Mesenchymal stem cell (in vitro differentiated cells and primary cell): ENCODE results near the gene USP3.

Experiments used
- DNase-seq: peaks from one replicate; pipeline ENCODE4 v3.0.0-alpha.2; 2013
- H2AFZ ChIP-seq: one replicate; pipeline ENCODE4 v1.6.1; 2013; ENCODE audit warnings: low read depth, mild to moderate bottlenecking, control low read depth, inconsistent platforms, low read length, moderate library complexity
- H2AK5ac ChIP-seq: 2 replicates; pipeline ENCODE4 v1.6.1; 2013; ENCODE audit warnings: low read length, moderate library complexity, mild to moderate bottlenecking, inconsistent platforms; ENCODE audit not compliant: severe bottlenecking
- H2BK120ac ChIP-seq: one replicate; pipeline ENCODE4 v1.6.1; 2013; ENCODE audit warnings: low read depth, mild to moderate bottlenecking, inconsistent platforms, low read length, moderate library complexity
- H2BK12ac ChIP-seq, 2 experiments: one replicate each; pipeline ENCODE4 v1.6.1; 2013; ENCODE audit warnings: inconsistent platforms in 2 of 2, low read length in 2 of 2, mild to moderate bottlenecking in 2 of 2, moderate library complexity in 2 of 2, control low read depth in 1 of 2
- H2BK15ac ChIP-seq: one replicate; pipeline ENCODE4 v1.6.1; 2013; ENCODE audit warnings: mild to moderate bottlenecking, low read depth, inconsistent platforms; ENCODE audit not compliant: poor library complexity, severe bottlenecking
- H2BK5ac ChIP-seq: 2 replicates; pipeline ENCODE4 v1.6.1; 2013; ENCODE audit warnings: low read depth, mild to moderate bottlenecking, low read length, control low read depth, inconsistent platforms; ENCODE audit not compliant: poor library complexity, severe bottlenecking
- H3K14ac ChIP-seq, 2 experiments: one replicate each; pipeline ENCODE4 v1.6.1; 2013; ENCODE audit warnings: inconsistent platforms in 2 of 2, low read length in 2 of 2, control low read depth in 1 of 2, mild to moderate bottlenecking in 1 of 2, moderate library complexity in 1 of 2
- H3K18ac ChIP-seq, 2 experiments: one replicate each; pipeline ENCODE4 v1.6.1; 2013; ENCODE audit warnings: inconsistent platforms in 2 of 2, low read length in 2 of 2, control low read depth in 1 of 2, low read depth in 1 of 2, mild to moderate bottlenecking in 1 of 2
- H3K23ac ChIP-seq, 2 experiments: one replicate each; pipeline ENCODE4 v1.6.1; 2013; ENCODE audit warnings: inconsistent platforms in 2 of 2, low read length in 2 of 2, mild to moderate bottlenecking in 2 of 2, moderate library complexity in 2 of 2, control low read depth in 1 of 2
- H3K27ac ChIP-seq: 2 replicates; pipeline ENCODE4 v1.5.1; 2013; ENCODE audit warnings: mild to moderate bottlenecking, moderate library complexity, low read length, control low read depth, inconsistent platforms; ENCODE audit not compliant: poor library complexity, severe bottlenecking
- H3K27me3 ChIP-seq, 2 experiments: 2 replicates each; pipeline versions ENCODE4 v1.6.1 to v1.7.0; 2013; ENCODE audit warnings: low read length in 2 of 2, mild to moderate bottlenecking in 2 of 2, moderate library complexity in 2 of 2, control low read depth in 1 of 2, inconsistent platforms in 1 of 2; ENCODE audit not compliant: control insufficient read depth in 1 of 2, insufficient read depth in 1 of 2
- H3K36me3 ChIP-seq, 2 experiments: 2 replicates each; pipeline versions ENCODE4 v1.6.1 to v1.7.0; 2013; ENCODE audit warnings: low read length in 2 of 2, control low read depth in 1 of 2, inconsistent platforms in 1 of 2, low read depth in 1 of 2, mild to moderate bottlenecking in 1 of 2; ENCODE audit not compliant: insufficient read depth in 2 of 2, control insufficient read depth in 1 of 2
- H3K4ac ChIP-seq, 2 experiments: one replicate each; pipeline ENCODE4 v1.6.1; 2013; ENCODE audit warnings: inconsistent platforms in 2 of 2, low read length in 2 of 2, mild to moderate bottlenecking in 2 of 2, moderate library complexity in 2 of 2, control low read depth in 1 of 2, low read depth in 1 of 2
- H3K4me1 ChIP-seq: 2 replicates; pipeline ENCODE4 v1.6.1; 2013; ENCODE audit warnings: low read depth, low read length, control low read depth; ENCODE audit not compliant: control insufficient read depth, insufficient read depth
- H3K4me2 ChIP-seq: 2 replicates; pipeline ENCODE4 v1.6.1; 2013; ENCODE audit warnings: low read length, mild to moderate bottlenecking, inconsistent platforms; ENCODE audit not compliant: poor library complexity, severe bottlenecking
- H3K4me3 ChIP-seq, 2 experiments: 2 replicates each; pipeline versions ENCODE4 v1.5.1 to v1.7.0; 2013; ENCODE audit warnings: low read length in 2 of 2, mild to moderate bottlenecking in 2 of 2, control low read depth in 1 of 2, low read depth in 1 of 2; ENCODE audit not compliant: insufficient read depth in 1 of 2
- H3K79me1 ChIP-seq: replicated peaks from 2 replicates; pipeline ENCODE4 v1.6.1; 2013; ENCODE audit warnings: mild to moderate bottlenecking, control low read depth, low read length, inconsistent platforms; ENCODE audit not compliant: poor library complexity, severe bottlenecking
- H3K9ac ChIP-seq: 2 replicates; pipeline ENCODE4 v1.7.0; 2013; ENCODE audit warnings: mild to moderate bottlenecking, low read length, moderate library complexity
- H3K9me3 ChIP-seq: 2 replicates; pipeline ENCODE4 v1.7.0; 2013; ENCODE audit warnings: mild to moderate bottlenecking, low read length; ENCODE audit not compliant: control insufficient read depth
- H4K8ac ChIP-seq: one replicate; pipeline ENCODE4 v1.6.1; 2013; ENCODE audit warnings: inconsistent platforms, mild to moderate bottlenecking, low read length, moderate library complexity
- H4K91ac ChIP-seq: one replicate; pipeline ENCODE4 v1.6.1; 2013; ENCODE audit warnings: mild to moderate bottlenecking, low read length, inconsistent platforms
- WGBS: methylation state at CpG from one replicate; pipeline ENCODE4 v1.1.7; 2013; ENCODE audit warnings: mixed read lengths; 5-methylcytosine and 5-hydroxymethylcytosine counted together

Gene USP3

GRCh38 chr15:63499175-63499549, 5.2 kb upstream of the USP3 start:
- DNase-seq = no peak
- Histone ChIP-seq H3K27ac (no peak overlapping the region), H2BK12ac (peak overlapping the region in 1 of 2 experiments; percentile 29), H4K8ac (no peak overlapping the region), H3K36me3 (no peaks in the 10 kb centered on the region), H2BK15ac (no peak overlapping the region), H2AK5ac (peak overlapping the region; percentile 53), H3K4ac (no peak overlapping the region), H3K79me1 (no peaks in the 10 kb centered on the region), H3K4me2 (no peak overlapping the region), H3K9me3 (no peaks in the 10 kb centered on the region), H3K23ac (no peak overlapping the region), H3K4me3 (no peak overlapping the region), H2BK120ac (no peak overlapping the region), H2AFZ (no peak overlapping the region), H3K9ac (no peak overlapping the region), H3K18ac (no peak overlapping the region), H4K91ac (no peak overlapping the region), H3K14ac (no peak overlapping the region), H3K4me1 (peaks cover 14% of the 10 kb centered on the region), H3K27me3 (peaks cover 0 to 11% of the 10 kb centered on the region in 2 experiments), H2BK5ac (no peak overlapping the region)
- 93% methylated on average over 3 of the region's 6 CpGs for WGBS

- Histone ChIP-seq H3K27me3 (peaks cover 0 to 11% of the 10 kb centered on the region in 2 experiments), H2BK120ac (no peak overlapping the region), H3K36me3 (no peaks in the 10 kb centered on the region), H3K4ac (no peak overlapping the region), H2BK5ac (no peak overlapping the region), H3K9ac (no peak overlapping the region), H2BK12ac (no peak overlapping the region), H4K8ac (no peak overlapping the region), H3K23ac (no peak overlapping the region), H4K91ac (no peak overlapping the region), H3K4me2 (no peak overlapping the region), H3K4me3 (no peak overlapping the region), H3K27ac (no peak overlapping the region), H3K14ac (no peak overlapping the region), H2BK15ac (no peak overlapping the region), H3K9me3 (no peaks in the 10 kb centered on the region), H3K18ac (no peak overlapping the region), H2AFZ (no peak overlapping the region), H3K79me1 (no peaks in the 10 kb centered on the region), H2AK5ac (no peak overlapping the region), H3K4me1 (peaks cover 14% of the 10 kb centered on the region)
- 67% methylated on average over 4 of the region's 4 CpGs for WGBS
- DNase-seq = no peak
Measured at GRCh38 chr15:63499611-63500010, 4.8 kb upstream of the USP3 start.

- peak overlapping the region in 1 of 2 experiments; percentile 70 for H3K4me3 ChIP-seq
- H3K23ac ChIP-seq = no peak overlapping the region
- peak overlapping the region in 1 of 2 experiments; percentile 71 for H3K18ac ChIP-seq
- H2BK5ac ChIP-seq = no peak overlapping the region
- no peaks in the 10 kb centered on the region for H3K9me3 ChIP-seq
- no peak for DNase-seq
- H3K9ac ChIP-seq = peak overlapping the region; percentile 96
- H3K27me3 ChIP-seq = peaks cover 0 to 10% of the 10 kb centered on the region in 2 experiments
- H3K79me1 ChIP-seq = no peaks in the 10 kb centered on the region
- H2BK120ac ChIP-seq = peak overlapping the region; percentile 78
- H4K8ac ChIP-seq = no peak overlapping the region
- no peak overlapping the region for H2BK15ac ChIP-seq
- peak overlapping the region; percentile 70 for H2AK5ac ChIP-seq
- H3K36me3 ChIP-seq = no peaks in the 10 kb centered on the region
- no peak overlapping the region for H3K14ac ChIP-seq
- no peak overlapping the region for H4K91ac ChIP-seq
- H2AFZ ChIP-seq = no peak overlapping the region
- H3K4me1 ChIP-seq = peaks cover 14% of the 10 kb centered on the region
- peak overlapping the region in 1 of 2 experiments; percentile 35 for H3K4ac ChIP-seq
- peak overlapping the region; percentile 32 for H3K4me2 ChIP-seq
- peak overlapping the region; percentile 97 for H3K27ac ChIP-seq
- peak overlapping the region; percentile 4 to 61 for H2BK12ac ChIP-seq
- 70% methylated on average over 4 of the region's 8 CpGs for WGBS
Measured at GRCh38 chr15:63500265-63501250, 3.8 kb upstream of the USP3 start.
